Measurements from ENCODE around the gene PAWR.
"Not testable (repeated sequence)": the region's sequence is repeated elsewhere in the genome, so short reads cannot be mapped to it uniquely, and the experiment has no call there.

The PAWR gene

DNA sequence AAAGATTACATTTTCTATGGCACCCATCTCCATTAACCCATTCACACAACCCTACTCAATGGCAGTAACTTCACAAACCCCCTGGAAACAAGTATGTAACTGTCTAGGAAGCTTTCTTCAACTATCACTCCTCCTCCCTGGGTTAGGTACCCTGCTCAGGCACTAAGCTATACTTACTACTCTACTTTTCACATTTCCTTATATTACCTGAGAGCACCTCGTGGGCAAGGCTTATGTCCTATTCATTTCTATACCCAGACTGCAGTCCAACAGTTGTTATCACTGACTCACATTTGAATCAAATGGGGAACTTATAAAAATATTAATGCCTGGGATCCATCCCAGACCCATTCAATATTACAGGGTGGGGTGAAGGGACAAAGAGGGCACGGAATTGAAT, 4.6 kb downstream of the PAWR start:
- no peak for DNase-seq

GRCh38 chr12:79685068-79685467, 5.7 kb downstream of the PAWR start:
- DNase-seq, result no peak

DNA sequence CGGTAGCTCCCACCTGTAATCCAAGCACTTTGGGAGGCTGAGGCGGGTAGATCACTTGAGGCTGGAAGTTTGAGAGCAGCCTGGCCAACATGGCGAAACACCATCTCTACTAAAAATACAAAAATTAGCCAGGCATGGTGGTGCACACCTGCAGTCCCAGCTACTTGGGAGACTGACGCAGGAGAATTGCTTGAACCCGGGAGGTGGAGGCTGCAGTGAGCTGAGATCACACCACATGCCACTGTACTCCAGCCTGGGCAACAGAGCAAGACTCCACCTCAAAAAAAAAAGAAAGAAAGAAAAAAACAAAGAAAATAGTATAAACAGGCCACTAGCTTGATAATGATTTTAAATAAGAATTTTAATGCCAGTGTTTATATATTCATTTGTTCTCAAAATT, 6.4 kb downstream of the PAWR start:
- DNase-seq, result not testable (repeated sequence)

DNA sequence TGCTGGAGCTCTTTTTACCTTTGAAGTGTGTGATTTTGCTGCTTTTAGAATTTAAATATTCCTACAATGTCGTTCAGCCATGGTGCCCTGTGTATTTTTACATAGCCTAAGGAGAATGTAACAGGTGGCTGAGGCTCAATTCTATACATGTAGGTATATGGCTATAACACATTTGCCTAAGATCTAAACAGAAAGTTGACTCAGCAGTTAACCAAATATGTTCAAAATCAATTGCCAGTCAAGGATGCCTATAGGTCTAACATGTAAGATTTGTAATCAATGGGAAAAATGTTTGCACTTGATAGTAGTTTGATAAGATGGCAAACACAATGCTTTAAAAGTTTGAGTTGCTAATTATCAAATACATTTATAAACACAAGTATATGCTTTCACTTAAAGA, 8.2 kb downstream of the PAWR start:
- DNase-seq, result no peak

GRCh38 chr12:79681008-79681590, 9.7 kb downstream of the PAWR start:
- DNase-seq, result no peak

DNA sequence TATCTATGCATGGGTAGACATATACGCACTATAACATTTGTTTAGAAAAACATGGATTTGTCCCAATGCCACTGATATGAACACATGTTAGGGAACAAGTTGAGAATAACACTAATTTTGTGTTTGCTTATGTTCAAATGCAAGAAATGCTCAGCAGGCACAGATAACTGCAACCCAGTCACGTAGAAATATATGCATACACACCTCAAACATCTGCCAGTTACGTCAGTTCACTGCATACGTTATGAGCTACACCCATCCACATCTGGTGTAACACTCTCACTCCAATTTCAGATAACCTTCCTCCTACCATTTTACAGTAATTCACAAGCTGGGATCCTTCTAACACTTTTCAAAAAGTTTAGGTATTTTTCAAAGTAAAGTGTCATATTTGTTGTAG, 10.7 kb downstream of the PAWR start:
- no peak for DNase-seq

GRCh38 chr12:79678306-79678705, 12.5 kb downstream of the PAWR start:
- DNase-seq, result no peak

DNA sequence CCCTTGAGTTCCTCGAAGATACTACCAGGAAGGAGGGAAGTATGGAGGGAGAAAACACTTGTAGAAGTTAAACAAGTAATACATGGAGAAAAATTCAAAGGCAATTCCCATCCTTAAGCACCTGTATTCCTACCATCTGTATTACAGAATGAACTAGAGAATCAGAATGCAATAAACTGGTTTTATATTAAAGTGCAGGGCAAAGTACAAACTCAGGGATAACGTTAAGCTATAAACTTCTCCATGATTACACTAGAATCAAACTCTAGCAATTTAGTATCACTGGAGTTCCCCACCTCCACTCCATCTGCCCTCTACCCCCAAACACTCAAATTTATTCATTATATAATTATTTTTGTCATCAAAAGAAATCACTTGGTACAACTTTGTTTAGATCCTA, 13.1 kb downstream of the PAWR start:
- no peak for DNase-seq

DNA sequence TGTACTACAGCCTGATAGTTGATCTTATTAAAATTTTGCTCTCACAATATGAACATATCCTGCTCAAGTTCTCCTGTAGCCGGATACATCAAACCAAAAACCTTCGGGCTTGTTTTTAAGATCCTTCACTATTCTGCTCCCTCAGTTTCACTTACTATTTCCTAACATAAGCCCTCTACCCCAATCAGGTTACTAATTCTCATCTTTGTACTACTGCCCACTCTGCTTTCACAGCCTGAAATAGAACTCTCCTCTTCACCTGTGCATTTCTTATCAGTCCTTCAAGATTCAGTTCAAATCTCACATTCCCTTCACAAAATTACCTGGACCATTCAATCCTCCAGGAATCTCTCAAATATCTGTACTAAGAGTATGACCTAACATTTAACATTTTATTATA, 14.2 kb downstream of the PAWR start:
- no peak for DNase-seq

DNA sequence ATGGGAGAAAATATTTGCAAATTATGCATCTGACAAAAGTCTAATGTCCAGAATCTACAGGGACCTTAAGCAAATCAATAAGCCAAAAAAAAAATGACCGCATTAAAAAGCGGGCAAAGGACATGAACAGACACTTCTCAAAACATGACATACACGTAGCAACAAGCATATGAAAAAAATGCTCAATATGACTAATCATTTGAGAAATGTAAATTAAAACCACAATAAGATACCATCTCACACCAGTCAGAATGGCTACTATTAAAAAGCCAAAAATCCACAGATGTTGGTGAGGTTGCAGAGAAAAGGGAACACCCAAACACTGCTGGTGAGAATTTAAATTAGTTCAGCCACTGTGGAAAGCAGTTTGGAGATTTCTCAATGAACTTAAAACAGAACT, 16.1 kb downstream of the PAWR start:
- no peak for DNase-seq

- no peak for DNase-seq
These were observed 17.4 kb downstream of the PAWR start for GRCh38 chr12:79673354-79673753.

DNA sequence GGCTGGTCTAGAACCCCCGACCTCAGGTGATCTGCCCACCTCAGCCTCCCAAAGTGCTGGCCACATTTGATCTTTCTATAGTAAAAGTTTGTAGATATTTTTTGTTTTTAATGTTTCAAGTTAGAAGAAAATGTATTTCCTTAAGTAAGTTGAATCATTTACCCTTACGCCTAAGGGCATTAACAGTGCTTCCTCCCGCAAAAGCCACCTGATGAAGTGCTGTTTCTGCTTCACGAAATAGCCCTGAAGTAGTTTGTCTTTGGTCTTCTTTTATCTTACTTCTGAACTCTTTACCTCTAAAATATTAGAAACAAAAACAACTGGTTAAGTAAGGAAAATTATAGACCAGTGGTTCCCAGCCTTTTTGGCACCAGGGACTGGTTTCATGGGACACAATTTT, 22.7 kb downstream of the PAWR start:
- no peak for DNase-seq

DNA sequence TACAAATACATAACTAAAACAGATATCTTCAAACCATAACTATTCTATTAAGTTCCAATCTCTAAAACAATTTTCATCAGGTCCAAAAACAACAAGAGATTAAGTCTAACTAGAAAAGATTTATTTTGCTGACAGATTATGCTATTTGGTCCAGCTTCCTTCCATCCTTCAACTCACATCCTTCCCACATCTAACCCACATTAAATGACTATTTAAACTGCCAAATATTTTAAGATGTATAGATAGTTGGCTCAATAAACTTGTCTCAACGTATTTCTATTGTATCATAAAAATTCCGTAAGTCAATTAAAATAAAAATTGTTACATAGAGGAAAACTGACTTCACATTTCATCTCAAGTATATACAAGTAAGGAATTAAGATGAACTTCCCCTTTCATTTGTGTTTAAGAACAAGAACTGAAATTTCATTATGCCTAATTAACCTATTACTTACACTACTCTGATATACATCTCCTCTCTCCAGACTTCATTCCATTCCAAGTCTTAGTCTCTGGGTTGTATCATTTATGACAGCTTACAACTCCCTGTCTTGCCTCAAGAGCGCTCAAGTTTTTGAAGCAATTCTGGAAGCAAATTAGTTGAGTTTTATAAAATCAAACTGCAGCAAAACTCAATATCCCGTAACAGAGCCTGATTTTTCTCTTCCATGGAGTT, 25.4 kb downstream of the PAWR start:
- DNase-seq, result no peak

DNA sequence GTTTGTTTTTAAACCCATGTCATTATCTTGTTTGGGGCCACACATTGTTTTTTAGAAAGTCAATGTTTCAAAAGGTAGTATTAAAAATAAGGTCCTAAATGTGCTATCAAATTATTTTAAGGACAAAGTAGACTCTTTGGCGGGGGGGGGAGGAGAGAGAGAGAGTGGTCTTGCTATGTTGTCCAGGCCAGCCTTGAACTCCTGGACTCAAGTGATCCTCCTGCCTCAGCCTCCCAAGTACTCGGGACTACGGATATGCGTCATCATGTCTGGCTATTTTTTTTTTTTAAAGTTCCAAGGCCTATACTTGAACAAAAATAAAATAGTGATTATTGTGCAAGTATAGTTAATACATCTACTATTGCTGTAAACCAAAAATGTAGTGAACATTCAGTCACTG, 26.2 kb downstream of the PAWR start:
- DNase-seq, result no peak

GRCh38 chr12:79662046-79662811, 28.5 kb downstream of the PAWR start:
- DNase-seq, result no peak

DNA sequence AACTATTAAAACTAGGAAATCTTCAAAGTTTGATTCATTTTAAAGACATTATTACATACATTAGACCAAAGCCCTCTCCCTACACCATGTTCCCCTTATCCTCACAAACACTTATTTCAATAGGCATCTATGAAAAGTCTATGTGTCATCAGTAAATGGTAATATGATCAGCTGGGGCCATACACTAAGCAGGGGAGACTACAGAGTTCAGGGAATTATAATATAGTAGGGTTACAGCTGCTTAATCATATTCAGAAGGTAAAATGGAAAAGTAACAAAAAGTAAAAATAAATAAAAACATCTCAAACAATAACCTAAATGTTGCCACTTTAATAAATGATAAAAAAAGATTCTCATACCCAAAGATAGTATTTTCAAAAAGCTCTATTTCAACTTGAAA, 29.1 kb downstream of the PAWR start:
- DNase-seq, result no peak

- DNase-seq, result no peak
These were observed 30.8 kb downstream of the PAWR start for GRCh38 chr12:79659961-79660431.

GRCh38 chr12:79658221-79658620, 32.5 kb downstream of the PAWR start:
- no peak for DNase-seq

DNA sequence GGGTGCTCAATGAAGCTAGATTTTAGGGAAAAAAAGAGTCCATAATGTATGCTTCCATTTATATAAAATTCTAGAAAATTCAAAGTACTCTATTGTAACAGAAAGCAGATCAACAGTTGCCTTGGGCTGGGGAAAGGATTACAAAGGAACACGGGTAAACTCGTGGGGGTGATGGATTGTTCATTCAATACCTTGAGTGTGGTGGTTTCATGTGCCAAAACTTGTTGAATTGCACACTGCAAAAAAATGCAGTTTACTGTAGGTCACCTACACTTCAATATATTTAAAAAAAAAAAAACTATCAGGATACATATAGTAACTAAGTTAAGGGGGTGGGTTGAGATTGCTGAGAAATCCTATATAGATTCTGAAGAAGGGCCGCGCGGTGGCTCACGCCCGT, 33.6 kb downstream of the PAWR start:
- no peak for DNase-seq

DNA sequence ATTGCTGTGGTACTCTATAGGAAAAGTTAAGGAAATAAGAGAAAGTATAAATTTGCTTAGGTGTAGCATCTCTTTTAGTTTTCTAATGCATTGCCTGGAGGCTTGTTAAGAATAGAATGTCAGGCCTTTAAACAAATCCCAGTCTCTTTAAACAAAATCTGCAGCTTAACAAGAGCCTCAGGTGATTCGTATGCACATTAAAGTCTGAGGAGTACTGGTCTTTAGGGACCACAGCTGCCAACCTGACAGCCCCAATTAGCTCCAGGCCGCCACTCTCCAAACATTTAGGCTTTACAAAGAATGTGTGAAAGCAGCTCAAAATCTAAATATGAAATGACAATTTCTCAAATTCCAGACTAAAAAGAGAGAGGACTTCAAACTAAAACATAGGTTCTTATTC, 35.7 kb downstream of the PAWR start:
- no peak for DNase-seq

DNA sequence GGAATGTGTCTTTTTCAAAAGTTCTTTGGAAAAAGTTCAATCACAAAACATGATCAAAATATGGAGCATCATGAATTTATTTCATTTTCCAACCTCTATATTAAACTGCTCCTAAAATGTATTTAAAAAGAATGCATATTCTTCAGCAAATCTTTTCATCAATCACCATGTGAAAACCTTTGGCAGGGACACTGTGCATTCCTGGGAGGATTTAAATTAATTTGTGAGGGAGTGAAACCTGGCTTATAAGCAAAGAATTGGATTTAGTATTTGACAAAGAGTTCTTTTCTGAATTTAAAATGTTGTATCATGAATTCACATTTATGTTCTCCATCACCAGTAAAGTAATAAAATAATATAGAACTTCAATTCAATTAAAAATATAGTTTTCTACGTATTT, 38.2 kb downstream of the PAWR start:
- DNase-seq, result no peak

- no peak for DNase-seq
These were observed 40.3 kb downstream of the PAWR start for GRCh38 chr12:79650440-79650839.

DNA sequence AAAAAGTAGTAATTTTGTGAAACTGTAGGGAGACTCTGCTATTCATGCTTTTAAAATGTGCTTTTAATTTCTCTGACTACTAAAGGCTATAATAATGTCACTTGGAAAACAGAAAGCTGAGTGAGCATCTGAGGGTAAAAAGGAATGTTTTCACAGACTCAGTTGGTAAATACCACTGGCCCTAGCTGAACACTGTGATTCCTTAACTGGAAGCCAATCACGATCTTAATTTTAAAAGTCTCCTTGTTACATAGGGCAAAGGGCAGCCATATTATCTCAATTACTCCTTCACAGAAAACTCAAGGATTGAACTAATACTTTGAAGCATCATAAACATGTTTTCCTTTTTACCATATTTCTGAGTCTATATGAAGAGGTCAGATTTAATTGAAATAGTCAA, 41.9 kb downstream of the PAWR start:
- no peak for DNase-seq

GRCh38 chr12:79646843-79647242, 43.9 kb downstream of the PAWR start:
- not testable (repeated sequence) for DNase-seq
